Glomerular visceral epithelial cell (primary cell): Measurements from ENCODE around the gene RAD18.

Experiments used
- DNase-seq: peaks from one replicate; pipeline ENCODE4 v3.0.0-alpha.2; 2016; ENCODE audit errors: extremely low spot score

RAD18 gene

DNA sequence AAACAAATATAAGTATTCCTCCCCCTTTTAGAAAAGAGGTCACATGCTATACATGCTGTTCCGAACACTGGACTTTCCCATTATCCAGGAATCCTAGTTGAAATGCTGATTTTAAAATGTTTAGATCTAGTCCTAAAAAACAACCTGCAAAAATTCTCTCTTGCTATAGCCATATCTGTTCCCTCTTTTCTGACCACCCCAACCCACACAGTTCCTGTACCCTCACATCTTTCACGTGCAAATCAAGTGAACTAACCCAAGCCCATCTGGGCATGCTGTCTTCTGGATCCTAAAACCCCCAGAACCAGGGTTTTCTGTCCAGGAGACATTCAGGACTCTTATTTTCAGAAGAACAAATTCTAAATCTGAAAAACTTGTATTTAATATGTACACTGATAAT lies 67.4 kb downstream of the RAD18 start:
- no peak for DNase-seq

DNA sequence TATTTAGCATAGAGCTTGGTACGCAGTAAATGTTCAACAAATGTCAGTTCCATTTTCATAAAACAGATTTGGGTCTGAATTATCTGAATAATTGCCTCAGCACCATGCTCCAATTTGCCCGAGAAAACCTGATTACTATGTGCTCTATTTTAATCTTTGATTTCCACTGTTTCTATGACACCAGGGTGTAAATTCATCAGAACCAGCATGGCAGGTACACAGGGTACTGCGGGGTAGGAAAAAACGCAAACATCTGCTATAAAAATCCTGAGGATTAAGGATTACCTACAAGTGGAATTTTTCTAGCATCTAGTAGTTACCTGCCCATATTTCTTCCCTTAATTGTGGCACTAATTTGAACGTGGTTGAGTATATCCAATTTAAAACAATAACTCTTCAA lies 70.3 kb downstream of the RAD18 start:
- no peak for DNase-seq

DNA sequence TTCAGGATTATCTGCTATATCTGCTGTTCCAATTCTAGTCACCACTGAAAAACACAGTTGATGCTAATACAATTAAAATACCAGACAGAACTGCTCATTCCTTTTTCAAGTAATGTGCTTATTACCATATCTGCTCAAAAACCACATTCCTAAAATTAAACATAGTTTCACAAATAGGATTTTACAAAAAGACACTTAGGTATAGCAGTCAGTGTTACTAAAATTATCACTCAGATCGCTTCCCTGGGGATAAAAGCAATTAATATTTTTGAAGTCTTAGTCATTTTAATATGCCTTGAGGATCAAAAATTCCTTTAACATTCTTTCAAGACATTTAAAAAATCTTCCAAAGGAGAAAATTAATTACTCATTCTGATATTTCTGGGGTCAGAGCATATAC lies 71.5 kb downstream of the RAD18 start:
- no peak for DNase-seq

DNA sequence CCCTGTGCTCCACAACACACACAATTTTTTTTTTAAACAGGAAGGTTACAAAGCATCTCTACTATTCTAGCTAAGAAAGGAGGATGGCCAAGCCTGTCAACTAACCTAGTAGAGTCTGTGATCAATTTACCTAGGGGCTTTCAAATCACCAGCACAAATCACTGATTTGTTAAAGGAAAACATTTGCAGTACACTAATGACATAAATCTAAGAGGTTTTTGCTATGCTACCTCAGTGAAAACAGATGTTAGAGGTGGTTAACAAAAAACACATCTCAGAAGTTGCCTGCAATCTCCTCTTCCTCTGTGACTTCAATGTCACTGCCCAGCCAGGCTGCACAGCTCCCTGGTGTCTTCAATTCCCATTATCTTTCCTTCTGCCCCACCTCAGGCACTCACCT lies 72.0 kb downstream of the RAD18 start:
- no peak for DNase-seq

DNA sequence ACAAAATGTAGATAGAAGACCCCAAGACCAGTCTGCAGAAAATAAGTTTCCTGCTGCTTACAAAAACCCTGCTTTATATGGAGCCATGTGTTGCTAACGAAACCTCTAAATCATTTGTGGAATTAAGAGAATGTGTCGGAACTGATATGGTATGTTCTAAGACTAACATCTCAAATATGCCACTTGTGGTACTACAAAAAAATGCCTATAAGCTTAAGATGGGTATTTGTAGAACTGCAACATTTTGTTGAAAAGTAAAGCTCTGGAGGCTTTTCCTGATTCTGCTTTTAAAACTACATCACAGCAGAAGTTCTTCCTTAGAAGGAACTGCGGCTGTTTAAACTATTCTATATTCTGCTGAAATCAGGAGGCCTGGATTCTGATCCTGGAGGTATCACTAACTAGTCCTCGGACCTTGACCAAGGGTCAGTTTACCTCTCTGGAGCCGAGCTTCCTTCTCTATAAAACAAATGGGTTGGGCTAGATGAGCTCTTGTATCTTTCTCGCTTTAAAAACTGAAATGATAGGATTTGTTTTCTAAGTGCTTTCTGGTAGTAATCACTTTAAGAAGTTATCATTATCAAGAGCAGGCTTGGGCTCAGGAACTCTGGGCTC lies 74.9 kb downstream of the RAD18 start:
- DNase-seq, result peak; percentile 48

DNA sequence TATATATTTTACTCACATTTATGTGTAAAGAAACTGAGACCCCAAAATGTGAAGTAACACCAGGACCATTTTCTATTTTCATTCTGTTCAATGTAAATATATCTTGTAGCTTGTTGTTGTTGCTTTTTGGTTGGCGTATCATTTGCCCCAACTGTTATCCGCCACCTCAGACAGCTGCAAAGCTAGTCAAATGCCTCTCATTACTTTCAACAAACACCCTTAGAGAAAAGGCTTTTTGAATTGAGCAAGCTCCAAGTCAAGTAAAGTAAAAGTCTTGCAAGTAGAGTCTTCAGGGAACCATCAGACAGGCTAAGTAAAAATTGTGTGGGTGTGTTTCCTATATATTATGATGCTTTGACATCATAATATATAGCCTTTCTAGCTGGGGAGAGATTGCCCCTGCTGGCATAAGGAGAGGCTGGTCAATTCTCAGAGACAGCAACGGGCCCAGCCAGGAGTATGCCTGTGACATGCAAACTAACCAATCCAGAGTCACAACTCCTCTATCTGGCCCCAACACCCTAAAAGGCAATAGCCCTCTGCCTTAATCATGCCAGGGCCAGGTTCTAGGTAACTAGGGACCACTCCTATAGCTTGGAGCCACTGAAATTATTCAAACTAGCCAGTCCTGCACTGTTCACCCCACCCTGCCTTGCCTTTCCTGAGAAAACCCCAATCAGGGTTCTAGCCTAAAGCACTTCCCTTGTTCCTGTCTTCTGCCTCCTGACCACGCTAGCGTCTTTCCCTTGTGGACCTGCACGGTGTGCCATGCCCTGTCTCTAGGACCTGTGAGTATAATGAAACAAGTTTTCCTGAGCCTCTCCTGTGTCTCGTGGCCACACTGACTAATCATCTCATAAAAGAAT lies 75.6 kb downstream of the RAD18 start:
- no peak for DNase-seq

DNA sequence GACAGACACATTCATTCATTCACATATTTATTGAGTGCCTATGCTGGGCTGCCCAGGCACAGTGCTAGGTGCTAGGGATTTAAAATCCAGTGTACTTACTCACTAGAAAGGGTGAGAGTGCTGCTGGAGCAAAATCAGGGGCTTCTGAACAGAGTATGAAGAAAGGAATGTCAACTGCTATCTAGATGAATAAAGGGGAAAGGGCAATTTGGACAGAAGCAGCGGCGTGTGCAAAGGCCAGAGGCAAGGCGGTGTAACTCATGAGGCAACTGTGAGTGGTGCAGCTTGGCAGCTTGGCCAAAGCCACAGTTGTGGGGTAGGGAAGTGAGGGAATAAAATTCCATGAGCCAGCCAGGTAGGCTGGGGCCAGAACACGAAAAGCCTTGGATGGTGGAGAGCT lies 76.7 kb downstream of the RAD18 start:
- DNase-seq, result peak; percentile 40

DNA sequence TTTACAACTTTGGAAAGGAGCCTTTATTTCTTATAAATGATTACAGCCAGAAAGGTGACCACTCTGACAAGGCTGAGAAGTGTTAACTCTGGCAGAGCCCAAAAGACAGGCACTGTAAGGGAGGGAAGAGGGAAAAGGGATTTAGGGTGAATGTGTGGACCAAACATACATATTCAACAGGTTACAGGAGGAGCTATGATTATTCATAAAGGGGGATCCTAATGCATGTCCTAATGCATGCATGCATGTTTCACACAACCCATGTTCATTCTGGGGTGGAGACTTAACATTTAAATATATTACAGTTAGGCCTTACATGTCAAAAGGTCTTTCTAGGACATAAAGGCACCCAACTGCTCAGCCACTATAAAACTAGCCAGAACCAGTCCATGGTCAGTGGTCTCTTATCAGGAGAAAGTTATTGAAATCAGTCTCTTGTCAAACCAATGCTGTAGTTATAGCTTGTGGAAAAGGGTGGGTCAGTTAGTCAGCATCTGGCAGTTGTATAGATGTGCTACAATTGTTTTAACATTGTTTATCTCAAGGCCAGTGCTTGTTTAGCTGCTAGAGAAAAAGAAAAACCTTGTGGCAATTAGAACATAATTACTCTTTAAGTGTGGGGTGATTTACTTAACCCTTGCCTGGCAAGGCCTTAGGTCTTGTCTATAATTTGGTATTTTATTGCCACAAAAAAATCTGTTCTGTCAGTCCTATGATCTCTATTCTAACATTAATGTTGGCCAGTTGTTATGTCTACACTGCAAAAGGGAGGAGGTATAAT lies 77.5 kb downstream of the RAD18 start:
- DNase-seq, result no peak

DNA sequence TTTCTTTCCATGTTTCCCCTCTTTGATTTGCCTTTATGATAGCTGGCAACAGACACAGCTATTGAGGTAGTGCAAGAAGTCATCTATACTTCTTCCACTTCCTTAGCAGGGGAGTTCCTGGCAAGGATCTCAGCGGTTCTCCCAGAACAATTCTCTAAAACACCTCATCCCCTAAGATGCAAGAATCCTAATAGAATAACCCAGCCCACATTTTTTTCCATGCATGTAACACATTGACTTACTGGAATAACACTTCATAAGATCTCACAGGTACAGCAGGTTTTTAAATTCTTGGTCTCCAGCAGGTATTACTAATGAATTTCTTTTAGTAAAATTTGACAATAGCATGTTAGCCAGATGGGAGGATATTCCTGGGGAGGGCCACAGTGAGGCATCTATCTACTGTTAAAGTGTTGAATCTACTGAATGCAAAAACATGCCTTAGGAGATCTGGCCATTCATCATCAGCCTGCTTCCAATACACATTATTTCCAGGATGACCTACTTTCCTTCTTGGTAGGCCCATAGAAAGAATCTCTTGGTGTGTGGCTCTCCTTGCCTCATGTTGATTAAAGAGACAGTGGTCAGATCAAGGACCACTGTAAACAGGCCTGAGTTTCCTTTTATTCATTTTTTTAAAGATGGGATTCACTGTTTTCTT lies 78.5 kb downstream of the RAD18 start:
- no peak for DNase-seq

DNA sequence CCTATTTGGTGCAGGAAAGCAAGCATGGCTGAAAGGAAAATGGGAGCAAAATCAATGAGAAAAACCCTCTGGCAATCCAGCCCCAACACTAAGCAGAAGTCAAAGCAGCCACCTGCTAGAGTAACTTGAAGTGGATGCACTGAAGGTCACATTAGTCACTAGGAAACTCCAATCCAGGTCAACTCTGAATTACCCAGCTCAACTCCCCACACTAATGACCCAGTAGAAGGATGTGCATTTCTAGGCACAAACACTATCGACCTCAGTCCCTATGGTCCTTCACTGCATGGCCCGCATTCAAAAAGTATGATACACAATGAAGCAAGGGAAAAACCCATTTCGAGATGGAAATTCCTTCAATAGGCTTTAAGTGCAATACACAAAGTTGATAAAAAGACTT lies 80.6 kb downstream of the RAD18 start:
- no peak for DNase-seq

DNA sequence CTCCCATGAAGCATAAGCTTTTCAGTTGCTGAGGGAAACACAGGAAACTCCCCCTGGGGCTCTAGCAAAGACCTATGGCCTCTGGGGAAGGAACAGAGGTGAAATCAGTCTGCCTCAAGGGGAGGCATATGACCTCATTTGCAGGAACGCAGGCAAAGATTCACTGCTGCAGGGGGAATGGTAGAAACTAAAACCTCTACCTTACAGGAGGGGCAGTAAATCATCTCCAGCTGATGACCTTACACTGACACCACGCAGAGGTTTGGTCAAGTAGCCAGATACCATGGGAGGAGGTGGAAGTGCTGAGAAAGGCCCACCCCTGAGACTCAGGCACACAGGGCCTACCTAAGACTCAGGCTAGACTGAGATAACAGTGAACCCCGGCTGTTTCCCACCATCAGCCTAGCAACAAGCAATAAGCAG lies 81.1 kb downstream of the RAD18 start:
- DNase-seq, result no peak

DNA sequence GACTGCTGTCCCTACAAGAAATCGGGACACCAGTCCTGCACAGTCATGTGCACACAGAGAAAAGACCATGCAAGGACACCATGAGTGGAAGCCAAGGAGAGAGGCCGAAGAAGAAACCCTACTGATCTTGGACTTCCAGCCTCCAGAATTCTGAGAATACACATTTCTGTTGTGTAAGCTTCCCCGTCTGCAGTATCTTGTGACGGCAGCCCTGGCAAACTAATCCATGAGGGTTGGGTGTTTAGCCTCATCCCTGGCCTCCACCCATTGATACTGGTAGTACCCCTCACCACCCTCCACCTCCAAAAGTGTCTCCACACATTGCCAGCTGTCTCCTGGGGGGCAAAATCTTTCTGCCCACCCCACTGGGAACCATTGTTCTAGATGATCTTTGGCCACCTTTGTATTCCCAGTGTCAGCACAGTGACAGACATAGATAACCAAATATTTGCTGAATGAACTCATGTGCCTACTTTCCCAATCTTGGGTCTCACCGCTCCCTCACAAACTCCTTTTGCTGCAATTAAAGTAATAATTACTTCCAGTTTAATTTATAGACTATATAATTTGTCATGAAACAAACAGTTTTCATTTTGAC lies 83.8 kb downstream of the RAD18 start:
- DNase-seq, result no peak

DNA sequence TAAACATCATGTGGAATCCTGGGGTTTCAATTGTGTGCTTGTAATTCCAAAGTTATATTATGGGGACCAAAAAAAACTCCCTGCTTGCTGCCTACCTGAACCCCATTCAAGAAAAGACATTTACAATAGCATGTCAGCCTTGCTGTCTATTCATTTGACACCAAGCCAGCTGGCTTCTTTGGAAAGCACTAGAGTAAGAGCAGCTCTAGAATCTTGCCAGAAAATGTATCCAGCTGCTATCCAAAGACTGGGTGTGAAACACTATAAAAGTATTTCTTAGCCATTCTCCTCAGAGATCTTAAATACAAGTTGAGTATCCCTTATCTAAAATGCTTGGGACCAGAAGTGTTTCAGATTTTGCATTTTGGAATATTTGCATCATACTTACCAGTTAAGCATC lies 87.4 kb downstream of the RAD18 start:
- no peak for DNase-seq

DNA sequence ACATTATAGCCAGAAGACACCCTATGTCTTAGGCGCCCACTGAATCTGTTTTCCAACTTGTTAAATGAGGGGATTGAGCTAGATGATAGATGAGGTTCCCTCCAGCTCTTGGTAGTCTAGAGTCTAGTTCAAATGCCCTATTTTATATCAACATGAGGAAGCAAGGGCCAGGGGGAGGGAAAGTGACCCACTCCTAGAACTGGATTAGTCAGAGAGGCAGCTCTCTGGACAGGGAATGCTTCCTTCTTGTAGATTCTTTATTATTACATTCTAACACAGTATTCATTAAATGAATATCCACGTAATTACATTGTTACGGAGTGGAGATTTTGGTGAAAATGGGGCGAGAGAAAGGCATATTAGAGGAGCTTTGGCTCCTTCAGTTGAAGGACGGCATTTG lies 89.5 kb downstream of the RAD18 start:
- no peak for DNase-seq

DNA sequence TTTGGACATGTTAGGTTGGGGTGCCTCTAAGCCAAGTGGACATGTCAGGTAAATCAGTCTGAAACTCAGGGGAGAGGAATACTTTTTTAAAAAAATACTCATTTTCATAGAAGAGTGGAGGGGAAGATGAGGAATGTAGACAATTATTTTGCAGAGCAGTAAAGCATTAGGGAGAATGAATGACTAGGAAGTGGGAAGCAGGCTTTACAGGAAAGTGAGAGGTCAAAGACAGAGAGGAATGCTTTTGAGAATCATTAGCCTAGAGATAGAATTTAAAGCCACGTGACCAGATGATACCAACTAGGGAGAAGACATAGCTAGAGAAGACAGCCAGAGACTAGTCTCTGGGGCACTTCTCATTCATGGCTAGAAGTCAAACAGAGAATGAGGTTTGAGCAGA lies 91.0 kb downstream of the RAD18 start:
- peak; percentile 27 for DNase-seq

DNA sequence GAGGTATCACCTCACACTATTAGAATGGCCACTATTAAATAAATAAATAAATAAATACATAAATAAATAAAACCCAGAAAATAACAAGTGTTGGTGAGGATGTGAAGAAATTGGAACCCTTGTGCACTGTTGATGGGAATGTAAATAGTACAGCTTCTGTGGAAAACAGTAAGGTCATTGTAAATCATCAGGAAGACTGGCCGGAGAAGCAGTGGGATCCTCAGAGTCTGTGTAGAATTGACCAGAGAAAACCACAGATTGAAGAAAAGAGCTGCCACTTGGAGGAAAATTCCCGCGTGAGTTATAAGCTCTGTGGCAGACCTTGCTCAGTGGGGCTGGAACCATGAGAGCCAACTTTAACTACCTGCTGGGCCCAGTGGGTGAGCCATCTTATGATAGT lies 92.0 kb downstream of the RAD18 start:
- no peak for DNase-seq

DNA sequence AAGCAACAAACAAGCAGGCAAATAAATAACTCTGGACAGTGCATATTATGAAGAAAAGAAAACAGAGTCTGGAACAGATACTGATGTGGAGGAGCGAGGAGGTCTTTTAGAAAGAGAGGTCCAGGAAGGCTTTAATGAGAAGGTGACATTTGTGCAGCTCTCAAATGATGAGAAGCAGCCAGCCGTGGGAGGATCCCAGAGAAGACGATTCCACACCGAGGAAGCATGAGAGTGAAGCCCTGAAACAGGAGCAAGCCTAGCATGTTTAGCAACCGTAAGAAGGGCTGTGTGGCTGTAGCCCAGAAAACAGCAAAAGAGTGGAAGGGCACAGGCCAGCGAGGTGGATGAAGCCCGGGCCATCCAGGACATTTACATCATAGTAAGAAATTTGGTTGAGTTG lies 93.1 kb downstream of the RAD18 start:
- DNase-seq, result no peak

DNA sequence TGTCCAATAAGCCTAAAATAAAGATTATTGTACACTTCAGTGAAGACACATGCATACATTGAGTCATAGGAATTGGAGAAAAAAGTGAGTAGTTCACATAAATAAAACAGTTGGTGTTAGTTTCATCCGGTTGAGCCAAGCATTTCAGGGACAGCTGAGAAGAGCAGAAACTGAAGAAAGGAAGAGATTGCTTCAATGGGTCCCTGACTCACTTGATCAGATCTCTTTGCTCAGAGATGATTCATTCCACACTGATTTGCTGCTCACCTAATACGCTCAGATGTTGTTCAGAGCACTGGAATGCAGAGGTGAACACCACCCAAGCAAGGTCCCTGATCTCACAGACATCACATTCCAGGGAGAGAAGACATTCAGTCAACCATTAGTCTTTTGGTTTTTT lies 93.7 kb downstream of the RAD18 start:
- peak; percentile 95 for DNase-seq

DNA sequence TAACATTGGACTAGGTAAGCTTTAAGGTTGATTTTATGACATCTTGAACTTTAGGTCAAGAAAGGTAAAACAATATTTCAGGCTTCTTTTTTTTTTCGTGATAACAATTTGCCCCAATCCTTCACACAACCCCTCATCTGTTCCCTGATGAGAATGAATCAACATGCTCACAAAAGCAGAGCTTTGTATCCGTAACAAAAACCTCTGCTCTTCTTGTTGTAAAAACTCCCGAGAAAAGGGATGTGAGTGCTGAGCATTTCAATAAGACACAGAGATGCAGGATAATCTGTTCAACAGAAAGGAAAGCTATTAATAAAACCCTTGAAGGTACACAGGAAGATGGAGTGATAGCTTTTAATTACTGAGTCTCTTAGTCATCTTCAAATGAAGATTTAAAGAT lies 94.3 kb downstream of the RAD18 start:
- no peak for DNase-seq

DNA sequence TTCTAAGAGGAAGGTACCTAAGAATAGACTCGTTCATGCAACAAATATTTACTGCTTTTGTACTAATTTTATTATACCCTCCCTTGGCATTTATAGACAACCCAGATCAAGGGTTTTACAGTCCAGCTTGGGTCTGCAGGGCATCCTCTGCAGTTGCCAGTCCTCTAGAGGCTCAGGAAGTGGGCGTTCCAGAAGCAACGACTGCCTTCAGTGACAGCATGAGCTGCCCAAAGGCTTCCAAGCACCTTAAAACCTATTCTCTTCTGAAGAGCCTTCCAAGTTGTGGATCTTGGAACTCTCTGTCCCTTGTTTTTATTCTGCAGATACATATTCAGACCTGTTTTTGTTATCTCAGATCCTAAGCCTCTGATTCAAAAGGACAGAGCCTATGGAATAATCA lies 95.6 kb downstream of the RAD18 start:
- no peak for DNase-seq

DNA sequence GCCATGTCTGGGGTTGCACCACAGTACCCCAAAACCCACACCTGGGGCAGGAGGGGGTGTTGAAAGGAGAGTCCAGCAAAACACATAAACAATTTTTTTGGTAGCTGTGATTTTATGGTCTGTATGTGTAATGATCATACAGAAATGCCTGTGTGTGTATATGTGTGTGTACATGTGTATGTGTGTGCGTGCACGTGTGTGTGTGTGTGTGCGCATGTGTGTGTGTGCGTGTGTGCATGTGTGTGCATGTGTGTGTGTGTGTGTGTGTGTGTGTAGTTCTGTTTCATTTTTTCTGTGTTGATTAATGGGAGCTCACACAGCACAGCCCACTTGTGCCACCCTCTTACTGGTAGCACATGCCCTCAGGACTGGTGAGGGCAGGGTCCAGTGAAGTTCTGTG lies 97.6 kb downstream of the RAD18 start:
- no peak for DNase-seq
